Measurements from ENCODE around the gene MSANTD7.
A peak's percentile ranks its signal among the peaks of the same experiment; 100 is the strongest.

Gene MSANTD7

GRCh38 chr10:14880229-14880628 lies 42.1 kb downstream of the MSANTD7 start:
- no peaks in the 10 kb centered on the region for H4K20me1 ChIP-seq (ENCODE audit: insufficient read depth, low read length)
- H2AFZ ChIP-seq (ENCODE audit: low read length) = no peak overlapping the region
- peak overlapping the region; percentile 89; the same call in 1 of the 2 replicates for H3K9ac ChIP-seq (ENCODE audit: low read length)
- no peaks in the 10 kb centered on the region for H3K9me3 ChIP-seq (replicated peaks; ENCODE audit: insufficient read depth, low read length)
- no peak for DNase-seq
- peak overlapping the region; percentile 80 for H3K4me3 ChIP-seq (ENCODE audit: low read length)
- no peaks in the 10 kb centered on the region for H3K27me3 ChIP-seq (replicated peaks; ENCODE audit: insufficient read depth, low read length)
- H3K4me2 ChIP-seq (ENCODE audit: low read depth, low read length) = peak overlapping the region; percentile 78
- peaks cover 8% of the 10 kb centered on the region for H3K36me3 ChIP-seq (replicated peaks; ENCODE audit: insufficient read depth, low read length)
- H3K27ac ChIP-seq (ENCODE audit: low read length) = no peak overlapping the region
- H3K9me2 ChIP-seq (replicated peaks; ENCODE audit: insufficient read depth, low read length) = no peaks in the 10 kb centered on the region
- TF ChIP-seq EZH2phosphoT487 (IDR thresholded peaks at IDR 0.05; ENCODE audit: low read length) = no peak
- no peak for TF ChIP-seq CTCF (IDR thresholded peaks at IDR 0.05; ENCODE audit: low read length)
- no peak for TF ChIP-seq EZH2 (optimal IDR thresholded peaks at IDR 0.05; ENCODE audit: low read depth, low read length)
- peaks cover 91% of the 10 kb centered on the region for H3K79me2 ChIP-seq (ENCODE audit: low read length)
- H3K4me1 ChIP-seq (ENCODE audit: low read length) = peaks cover 13% of the 10 kb centered on the region
- H3F3A ChIP-seq (ENCODE audit: insufficient read depth, low read length) = no peaks in the 10 kb centered on the region

GRCh38 chr10:14884082-14884481 lies 46.0 kb downstream of the MSANTD7 start:
- no peak overlapping the region for H3K9ac ChIP-seq (ENCODE audit: low read length)
- DNase-seq = no peak

More at GRCh38 chr10:14884082-14884481, 46.0 kb downstream of the MSANTD7 start:
- peaks cover 14% of the 10 kb centered on the region for H3K36me3 ChIP-seq (replicated peaks; ENCODE audit: insufficient read depth, low read length)
- H4K20me1 ChIP-seq (ENCODE audit: insufficient read depth, low read length) = no peaks in the 10 kb centered on the region
- TF ChIP-seq CTCF (IDR thresholded peaks at IDR 0.05; ENCODE audit: low read length) (no peak), EZH2phosphoT487 (IDR thresholded peaks at IDR 0.05; ENCODE audit: low read length) (no peak), EZH2 (optimal IDR thresholded peaks at IDR 0.05; ENCODE audit: low read depth, low read length) (no peak)
- no peak overlapping the region for H3K4me3 ChIP-seq (ENCODE audit: low read length)
- no peaks in the 10 kb centered on the region for H3F3A ChIP-seq (ENCODE audit: insufficient read depth, low read length)
- H3K79me2 ChIP-seq (ENCODE audit: low read length) = peaks cover 98% of the 10 kb centered on the region
- no peak overlapping the region for H3K4me2 ChIP-seq (ENCODE audit: low read depth, low read length)
- H2AFZ ChIP-seq (ENCODE audit: low read length) = no peak overlapping the region
- no peaks in the 10 kb centered on the region for H3K9me3 ChIP-seq (replicated peaks; ENCODE audit: insufficient read depth, low read length)
- H3K27me3 ChIP-seq (replicated peaks; ENCODE audit: insufficient read depth, low read length) = no peaks in the 10 kb centered on the region
- no peak overlapping the region for H3K27ac ChIP-seq (ENCODE audit: low read length)
- H3K4me1 ChIP-seq (ENCODE audit: low read length) = peaks cover 8% of the 10 kb centered on the region
- H3K9me2 ChIP-seq (replicated peaks; ENCODE audit: insufficient read depth, low read length) = no peaks in the 10 kb centered on the region
